Neuronal stem cell (in vitro differentiated cells): ENCODE measurements around the gene ADCK2.
"Not testable (repeated sequence)": the region's sequence is repeated elsewhere in the genome, so short reads cannot be mapped to it uniquely, and the experiment has no call there.

Experiments
- DNase-seq: peaks from one replicate; pipeline ENCODE4 v3.0.0-alpha.2; 2013; ENCODE audit warnings: low spot score
- H2AFZ ChIP-seq: one replicate; pipeline ENCODE4 v1.6.1; 2013; ENCODE audit warnings: mild to moderate bottlenecking, low read length, inconsistent platforms
- H2AK5ac ChIP-seq: 2 replicates; pipeline ENCODE4 v1.6.1; 2013; ENCODE audit warnings: low read depth, mild to moderate bottlenecking, inconsistent platforms, low read length, moderate library complexity, mixed read lengths
- H2BK120ac ChIP-seq: 2 replicates; pipeline ENCODE4 v1.6.1; 2013; ENCODE audit warnings: low read depth, mild to moderate bottlenecking, inconsistent platforms, low read length, moderate library complexity, mixed read lengths
- H2BK12ac ChIP-seq: one replicate; pipeline ENCODE4 v1.6.1; 2013; ENCODE audit warnings: low read length, inconsistent platforms
- H2BK15ac ChIP-seq: 2 replicates; pipeline ENCODE4 v1.6.1; 2013; ENCODE audit warnings: mild to moderate bottlenecking, low read length, inconsistent platforms, mixed read lengths
- H2BK5ac ChIP-seq: one replicate; pipeline ENCODE4 v1.6.1; 2013; ENCODE audit warnings: inconsistent platforms, mild to moderate bottlenecking, low read length, moderate library complexity
- H3K14ac ChIP-seq: one replicate; pipeline ENCODE4 v1.6.1; 2013; ENCODE audit warnings: low read length, inconsistent platforms
- H3K18ac ChIP-seq: 2 replicates; pipeline ENCODE4 v1.6.1; 2013; ENCODE audit warnings: low read length, inconsistent platforms
- H3K23ac ChIP-seq: 2 replicates; pipeline ENCODE4 v1.6.1; 2013; ENCODE audit warnings: low read depth, mild to moderate bottlenecking, mixed read lengths, low read length, inconsistent platforms; ENCODE audit not compliant: poor library complexity
- H3K27ac ChIP-seq: replicated peaks from 3 replicates; pipeline ENCODE4 v1.5.1; 2013; ENCODE audit warnings: low read length, inconsistent platforms
- H3K27me3 ChIP-seq, 3 experiments: 2 replicates each; pipeline ENCODE4 v1.6.1; 2013; ENCODE audit warnings: low read length in 3 of 3, mild to moderate bottlenecking in 2 of 3, inconsistent platforms in 1 of 3, low read depth in 1 of 3, mixed read lengths in 1 of 3, moderate library complexity in 1 of 3; ENCODE audit not compliant: control insufficient read depth in 3 of 3, insufficient read depth in 3 of 3
- H3K36me3 ChIP-seq, 2 donors: replicated peaks in 1 of 2; 2 replicates each; pipeline ENCODE4 v1.6.1; 2013; ENCODE audit warnings: low read length in 2 of 2; ENCODE audit not compliant: control insufficient read depth in 2 of 2, insufficient read depth in 2 of 2
- H3K4ac ChIP-seq: 2 replicates; pipeline ENCODE4 v1.6.1; 2013; ENCODE audit warnings: inconsistent platforms, mild to moderate bottlenecking, low read length, moderate library complexity
- H3K4me1 ChIP-seq, 2 donors: 1 replicate in 1 of 2; 2 replicates in 1 of 2; pipeline ENCODE4 v1.6.1; 2013; ENCODE audit warnings: low read length in 2 of 2, low read depth in 1 of 2; ENCODE audit not compliant: control insufficient read depth in 2 of 2, insufficient read depth in 1 of 2
- H3K4me2 ChIP-seq: one replicate; pipeline ENCODE4 v1.6.1; 2013; ENCODE audit warnings: mild to moderate bottlenecking, low read length, inconsistent platforms; ENCODE audit not compliant: insufficient read depth, poor library complexity, severe bottlenecking
- H3K4me3 ChIP-seq, 2 donors: 2 replicates each; pipeline ENCODE4 v1.5.1; 2013; ENCODE audit warnings: low read length in 2 of 2, mild to moderate bottlenecking in 2 of 2, inconsistent platforms in 1 of 2, moderate library complexity in 1 of 2
- H3K79me1 ChIP-seq: one replicate; pipeline ENCODE4 v1.6.1; 2013; ENCODE audit warnings: low read depth, mild to moderate bottlenecking, inconsistent platforms, low read length, moderate library complexity
- H3K9ac ChIP-seq: one replicate; pipeline ENCODE4 v1.6.1; 2013; ENCODE audit warnings: mild to moderate bottlenecking, low read depth, low read length, inconsistent platforms; ENCODE audit not compliant: poor library complexity
- H3K9me3 ChIP-seq, 2 donors: replicated peaks in 1 of 2; 2 replicates each; pipeline versions ENCODE3 to v1.6.1; 2013; ENCODE audit warnings: low read length in 2 of 2, mild to moderate bottlenecking in 2 of 2, inconsistent platforms in 1 of 2, low read depth in 1 of 2, mixed read lengths in 1 of 2, moderate library complexity in 1 of 2; ENCODE audit not compliant: control insufficient read depth in 2 of 2, insufficient read depth in 1 of 2
- H4K8ac ChIP-seq: one replicate; pipeline ENCODE4 v1.6.1; 2013; ENCODE audit warnings: low read depth, mild to moderate bottlenecking, inconsistent platforms, low read length, moderate library complexity
- H4K91ac ChIP-seq: one replicate; pipeline ENCODE4 v1.6.1; 2013; ENCODE audit warnings: low read length, low read depth, mild to moderate bottlenecking, inconsistent platforms; ENCODE audit not compliant: poor library complexity
- WGBS, 2 donors: extraction: QIAGEN DNeasy Blood & Tissue Kit; methylation state at CpG; one replicate each; pipeline ENCODE4 v1.1.7; 2013; ENCODE audit warnings: missing lambda C conversion rate in 2 of 2, mixed read lengths in 1 of 2; ENCODE audit not compliant: insufficient read length in 2 of 2, insufficient replicate concordance in 1 of 2; ENCODE audit errors: extremely low coverage in 2 of 2; 5-methylcytosine and 5-hydroxymethylcytosine counted together

ADCK2 gene

GRCh38 chr7:140689199-140690152 is 16.7 kb downstream of the ADCK2 start:
- no peak overlapping the region for H2BK12ac ChIP-seq
- WGBS, 2 donors, result no CpG with 5 or more reads among the region's 16 CpGs
- no peak overlapping the region for H2AFZ ChIP-seq
- no peak overlapping the region for H2AK5ac ChIP-seq
- no peak overlapping the region for H3K14ac ChIP-seq
- H3K9ac ChIP-seq, result no peak overlapping the region
- no peak overlapping the region for H4K91ac ChIP-seq
- peak overlapping the region; percentile 65 for H3K23ac ChIP-seq
- no peaks in the 10 kb centered on the region for H3K27me3 ChIP-seq
- H4K8ac ChIP-seq, result no peak overlapping the region
- no peaks in the 10 kb centered on the region for H3K79me1 ChIP-seq
- peaks cover 3 to 4% of the 10 kb centered on the region in 2 donors for H3K36me3 ChIP-seq
- no peak overlapping the region for H3K27ac ChIP-seq
- H2BK120ac ChIP-seq, result no peak overlapping the region
- peak overlapping the region in 1 of 2 donors; percentile 56 for H3K4me3 ChIP-seq
- DNase-seq, result no peak
- H2BK15ac ChIP-seq, result no peak overlapping the region
- H3K4me2 ChIP-seq, result no peak overlapping the region
- H3K9me3 ChIP-seq, result no peaks in the 10 kb centered on the region
- no peaks in the 10 kb centered on the region for H3K4me1 ChIP-seq
- peak overlapping the region; percentile 76 for H3K18ac ChIP-seq
- H2BK5ac ChIP-seq, result no peak overlapping the region
- no peak overlapping the region for H3K4ac ChIP-seq

- no peak overlapping the region for H2BK5ac ChIP-seq
- H3K14ac ChIP-seq, result no peak overlapping the region
- WGBS, 2 donors, result no CpG with 5 or more reads among the region's 12 CpGs
- H3K9ac ChIP-seq, result peak overlapping the region; percentile 61
- peaks cover 2 to 3% of the 10 kb centered on the region in 2 donors for H3K36me3 ChIP-seq
- H3K4ac ChIP-seq, result no peak overlapping the region
- H3K18ac ChIP-seq, result no peak overlapping the region
- H4K91ac ChIP-seq, result no peak overlapping the region
- no peak overlapping the region for H2BK120ac ChIP-seq
- no peak overlapping the region for H2AFZ ChIP-seq
- no peak overlapping the region for H4K8ac ChIP-seq
- peaks cover 3% of the 10 kb centered on the region in 2 donors for H3K4me1 ChIP-seq
- H2AK5ac ChIP-seq, result no peak overlapping the region
- no peaks in the 10 kb centered on the region for H3K79me1 ChIP-seq
- H3K4me3 ChIP-seq, result no peak overlapping the region
- H3K4me2 ChIP-seq, result no peak overlapping the region
- H3K27ac ChIP-seq, result no peak overlapping the region
- H3K23ac ChIP-seq, result no peak overlapping the region
- H2BK12ac ChIP-seq, result no peak overlapping the region
- H2BK15ac ChIP-seq, result no peak overlapping the region
- H3K9me3 ChIP-seq, result no peaks in the 10 kb centered on the region
- H3K27me3 ChIP-seq, result no peaks in the 10 kb centered on the region
- DNase-seq, result no peak
Observed at GRCh38 chr7:140691376-140692045, 18.8 kb downstream of the ADCK2 start.

DNA sequence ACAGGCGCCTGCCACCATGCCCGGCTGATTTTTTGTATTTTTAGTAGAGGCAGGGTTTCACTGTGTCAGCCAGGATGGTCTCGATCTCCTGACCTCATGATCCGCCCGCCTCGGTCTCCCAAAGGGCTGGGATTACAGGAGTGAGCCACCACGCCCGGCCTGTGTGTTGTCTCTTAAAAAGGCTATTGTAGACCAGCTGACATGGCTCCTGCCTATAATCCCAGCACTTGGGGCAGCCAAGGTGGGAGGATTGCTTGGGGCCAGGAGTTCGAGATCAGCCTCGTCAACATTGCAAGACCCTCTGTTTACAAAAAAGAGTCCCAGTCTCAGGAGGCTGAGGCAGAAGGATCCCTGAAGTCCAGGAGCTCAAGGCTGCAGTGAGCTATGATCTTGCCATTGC is 21.1 kb downstream of the ADCK2 start:
- not testable (repeated sequence) for H3K9ac ChIP-seq, H3K79me1 ChIP-seq, H2BK5ac ChIP-seq, H2BK15ac ChIP-seq, H3K4me1 ChIP-seq, H3K9me3 ChIP-seq, H3K14ac ChIP-seq, H3K4me3 ChIP-seq, H3K27me3 ChIP-seq, DNase-seq, H3K18ac ChIP-seq, H2AK5ac ChIP-seq, H4K8ac ChIP-seq, H3K23ac ChIP-seq, H2BK12ac ChIP-seq, H2BK120ac ChIP-seq, H3K27ac ChIP-seq, H3K4me2 ChIP-seq, H2AFZ ChIP-seq, H3K36me3 ChIP-seq, H3K4ac ChIP-seq, H4K91ac ChIP-seq
- WGBS, 2 donors, result no CpG with 5 or more reads among the region's 10 CpGs

DNA sequence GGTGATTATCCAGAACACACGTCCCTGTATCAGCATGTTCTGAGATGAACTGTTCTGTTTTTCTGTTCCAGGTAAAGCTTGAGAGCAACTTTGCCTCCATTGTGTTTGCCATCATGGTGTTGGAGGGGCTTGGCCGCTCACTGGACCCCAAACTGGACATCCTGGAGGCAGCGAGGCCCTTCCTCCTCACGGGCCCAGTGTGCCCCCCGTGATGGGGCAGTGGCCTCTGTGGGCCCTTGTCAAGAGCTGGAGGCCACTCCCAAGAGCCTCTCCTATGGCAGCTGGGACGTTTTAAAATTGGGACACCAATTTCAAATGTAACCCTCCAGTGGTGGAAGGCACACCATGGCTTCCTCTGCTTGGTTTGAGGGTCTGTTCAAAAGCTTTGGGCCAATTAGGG is 21.8 kb downstream of the ADCK2 start:
- Histone ChIP-seq H3K9me3 (no peaks in the 10 kb centered on the region), H4K8ac (no peak overlapping the region), H3K36me3 (peaks cover under 1 to 8% of the 10 kb centered on the region in 2 donors), H3K23ac (no peak overlapping the region), H3K27me3 (no peaks in the 10 kb centered on the region), H2BK15ac (no peak overlapping the region), H3K4me3 (no peak overlapping the region), H2AK5ac (no peak overlapping the region), H2AFZ (no peak overlapping the region), H3K27ac (no peak overlapping the region), H2BK12ac (no peak overlapping the region), H3K4ac (no peak overlapping the region), H3K9ac (no peak overlapping the region), H3K4me1 (peaks cover 3 to 6% of the 10 kb centered on the region in 2 donors), H3K18ac (no peak overlapping the region), H2BK5ac (no peak overlapping the region), H3K4me2 (no peak overlapping the region), H3K14ac (no peak overlapping the region), H4K91ac (peak overlapping the region; percentile 41), H2BK120ac (no peak overlapping the region), H3K79me1 (peaks cover 5% of the 10 kb centered on the region)
- no CpG with 5 or more reads among the region's 6 CpGs for WGBS, 2 donors
- DNase-seq, result no peak
